Measurements from ENCODE around the gene PLGLB1. TPM values are rescaled to one million over a fixed set of nuclear protein-coding genes. Genes with fewer than 3 reads are reported as not detected.

The PLGLB1 gene
- polyA plus RNA-seq, 4 donors: 5.4 to 21.8 (median 11.7) TPM

Other genes starting within 250 kb of the PLGLB1 start
- gene CD8A, start 230.9 kb downstream of the PLGLB1 start, polyA plus RNA-seq (ENCODE audit: insufficient read length in 4 of 4): under 1 TPM; 0.19 to 0.44 (median 0.30) TPM
- under 1 TPM; 0.12 to 0.83 (median 0.59) TPM for gene CD8B, start 160.0 kb downstream of the PLGLB1 start, polyA plus RNA-seq (ENCODE audit: insufficient read length in 4 of 4)
- 1 to 10 TPM; 1.9 to 3.0 (median 2.7) TPM for gene RGPD1, start 79.7 kb downstream of the PLGLB1 start, polyA plus RNA-seq (ENCODE audit: insufficient read length in 4 of 4)